GM21723 (cell line): ENCODE data around the gene EXOC6B.

Experiments used
- ATAC-seq: cut with Tn5 transposase; IDR thresholded peaks from one replicate; pipeline ENCODE4 v1.9.1; 2021; ENCODE audit warnings: mild to moderate bottlenecking, moderate library complexity; ENCODE audit not compliant: unreplicated experiment

The EXOC6B gene

DNA sequence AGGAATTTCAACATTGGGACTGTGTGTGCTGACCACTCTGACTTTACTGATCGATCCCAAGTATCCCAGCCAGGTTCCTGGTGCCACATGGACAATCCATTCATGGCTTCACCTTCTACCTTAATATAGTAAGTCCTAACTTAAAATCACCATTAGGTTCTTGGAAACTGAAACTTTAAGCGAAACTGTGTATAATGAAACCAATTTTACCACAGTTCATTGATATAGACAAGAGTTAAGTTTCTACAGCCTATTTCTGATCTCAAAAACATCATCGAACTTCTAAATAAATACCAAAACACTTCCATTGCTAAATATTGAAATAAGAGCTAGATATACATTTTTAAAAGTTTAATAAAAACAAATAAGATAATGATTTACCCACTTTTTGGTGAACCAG, 4.4 kb upstream of the EXOC6B start:
- no peak for ATAC-seq

DNA sequence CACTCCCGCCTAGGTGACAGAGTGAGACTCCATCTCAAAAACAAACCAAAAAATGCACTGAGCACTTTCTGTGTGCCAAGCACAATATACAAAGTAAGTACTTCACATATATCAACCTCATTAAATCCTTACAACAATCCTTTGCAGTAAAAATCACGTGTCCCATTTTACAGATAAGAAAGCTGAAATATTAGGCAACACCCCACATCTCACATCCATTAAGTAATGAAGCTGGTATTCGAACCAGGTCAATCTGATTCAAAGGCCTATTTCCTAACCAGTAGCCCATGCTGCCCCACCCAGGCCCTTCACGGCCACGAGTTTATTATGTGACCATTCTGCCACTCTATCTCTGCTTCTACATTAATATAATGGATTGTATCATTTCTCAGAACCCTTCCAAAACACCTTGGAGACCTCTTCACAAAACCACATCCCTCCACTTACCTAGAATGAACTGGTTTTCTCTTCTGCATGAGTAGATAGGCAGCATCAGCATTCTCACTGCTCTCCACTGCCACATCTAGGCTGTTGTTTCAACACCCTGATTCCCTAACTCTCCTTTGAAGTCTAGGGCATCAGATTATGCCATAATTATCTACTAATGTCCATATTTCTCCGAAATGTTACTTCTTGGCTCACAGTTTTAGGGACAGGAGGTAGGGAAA, 3.1 kb upstream of the EXOC6B start:
- ATAC-seq: no peak

DNA sequence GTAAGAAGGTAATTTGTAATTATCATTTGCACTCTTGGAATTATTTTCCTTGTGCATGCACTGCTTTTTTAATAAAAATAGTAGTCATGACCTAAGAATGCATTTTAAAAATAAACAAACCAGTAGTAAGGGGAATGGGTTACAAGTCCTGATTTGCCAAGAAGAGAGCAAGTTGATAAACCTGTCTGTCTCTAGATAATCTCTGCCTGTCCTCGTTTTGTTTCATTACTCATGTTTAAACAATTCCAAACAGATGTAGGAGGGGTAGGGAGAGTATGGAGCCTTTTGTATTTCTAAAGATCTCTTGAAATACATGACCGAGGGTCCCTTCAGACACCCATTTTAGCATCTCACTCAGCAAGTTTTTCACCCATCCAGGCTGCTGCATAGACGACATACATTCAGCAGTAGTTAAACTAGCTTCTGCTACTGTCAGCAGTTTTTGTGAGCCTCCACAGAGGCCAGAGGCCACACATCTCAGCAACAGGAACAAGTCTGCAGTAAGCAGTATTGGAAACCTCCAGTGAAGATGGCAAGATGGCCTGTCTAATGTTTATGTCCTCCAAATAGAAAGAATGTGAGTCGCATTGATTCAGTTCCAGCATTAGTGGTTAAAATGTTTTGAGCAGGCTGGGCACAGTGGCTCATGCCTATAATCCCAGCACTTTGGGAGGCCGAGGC, 2.3 kb upstream of the EXOC6B start:
- no peak for ATAC-seq

DNA sequence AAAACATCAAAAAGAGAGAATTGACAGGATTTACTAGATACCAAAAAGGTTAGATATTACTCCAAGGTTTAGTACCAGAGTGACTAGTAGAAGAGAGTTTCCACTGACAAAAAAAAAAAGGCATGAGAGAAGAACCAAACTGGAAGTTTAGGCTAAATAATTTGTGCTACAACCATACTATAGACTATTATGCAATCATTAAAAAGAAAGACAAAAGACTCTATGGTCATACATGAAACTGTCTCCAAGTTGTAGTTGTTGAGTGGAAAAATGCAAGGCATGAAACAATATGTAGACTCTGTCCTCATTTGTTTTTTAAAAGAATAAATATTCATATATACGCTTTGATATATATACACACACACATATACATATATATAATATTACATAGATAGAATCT, 1.7 kb upstream of the EXOC6B start:
- no peak for ATAC-seq

GRCh38 chr2:72826156-72826477, 284 bp upstream of the EXOC6B start:
- ATAC-seq: no peak

- ATAC-seq: no peak
Observed at GRCh38 chr2:72824224-72824842, 1.5 kb downstream of the EXOC6B start.

GRCh38 chr2:72822794-72823193, 3.0 kb downstream of the EXOC6B start:
- no peak for ATAC-seq

GRCh38 chr2:72821983-72822382, 3.9 kb downstream of the EXOC6B start:
- no peak for ATAC-seq

DNA sequence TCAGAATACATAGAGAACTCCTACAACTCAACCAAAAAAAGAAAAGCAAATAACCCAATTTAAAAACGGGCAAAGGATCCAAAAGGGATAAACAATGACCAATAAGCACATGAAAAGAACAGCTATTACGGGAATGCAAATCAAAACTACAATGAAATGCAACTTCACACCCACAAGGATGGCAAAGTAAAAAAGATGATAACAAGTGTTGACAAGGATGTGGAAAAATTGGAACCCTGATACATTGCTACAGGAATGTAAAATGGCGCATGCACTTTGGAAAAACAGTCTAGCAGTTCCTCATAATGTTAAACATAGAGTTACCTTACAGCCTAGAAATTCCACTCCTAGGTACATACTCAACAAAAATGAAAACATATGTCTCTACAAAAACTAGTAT, 4.7 kb downstream of the EXOC6B start:
- ATAC-seq: no peak

GRCh38 chr2:72819501-72819900, 6.3 kb downstream of the EXOC6B start:
- no peak for ATAC-seq

- no peak for ATAC-seq
Observed at GRCh38 chr2:72815655-72816278, 10.1 kb downstream of the EXOC6B start.

GRCh38 chr2:72813841-72814240, 12.0 kb downstream of the EXOC6B start:
- ATAC-seq: no peak

- no peak for ATAC-seq
Observed at GRCh38 chr2:72810165-72810564, 15.7 kb downstream of the EXOC6B start.

DNA sequence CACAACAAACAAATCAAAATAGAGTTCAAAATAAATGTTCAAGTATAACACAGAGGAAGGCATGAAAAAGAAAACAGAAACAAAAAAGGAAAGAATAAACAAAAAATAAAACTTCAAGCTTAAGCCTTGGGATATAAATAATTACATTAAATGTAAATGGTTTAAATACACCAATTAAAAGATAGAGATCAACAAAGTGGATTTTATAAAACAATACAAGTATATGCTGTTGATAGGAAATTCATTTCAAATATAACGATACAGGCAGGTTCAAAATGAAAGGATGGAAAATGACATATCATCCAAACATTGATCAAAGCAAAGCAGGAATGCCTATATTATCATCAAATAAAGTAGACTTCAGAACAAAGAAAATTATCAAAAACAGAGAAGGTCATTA, 16.7 kb downstream of the EXOC6B start:
- ATAC-seq: no peak

DNA sequence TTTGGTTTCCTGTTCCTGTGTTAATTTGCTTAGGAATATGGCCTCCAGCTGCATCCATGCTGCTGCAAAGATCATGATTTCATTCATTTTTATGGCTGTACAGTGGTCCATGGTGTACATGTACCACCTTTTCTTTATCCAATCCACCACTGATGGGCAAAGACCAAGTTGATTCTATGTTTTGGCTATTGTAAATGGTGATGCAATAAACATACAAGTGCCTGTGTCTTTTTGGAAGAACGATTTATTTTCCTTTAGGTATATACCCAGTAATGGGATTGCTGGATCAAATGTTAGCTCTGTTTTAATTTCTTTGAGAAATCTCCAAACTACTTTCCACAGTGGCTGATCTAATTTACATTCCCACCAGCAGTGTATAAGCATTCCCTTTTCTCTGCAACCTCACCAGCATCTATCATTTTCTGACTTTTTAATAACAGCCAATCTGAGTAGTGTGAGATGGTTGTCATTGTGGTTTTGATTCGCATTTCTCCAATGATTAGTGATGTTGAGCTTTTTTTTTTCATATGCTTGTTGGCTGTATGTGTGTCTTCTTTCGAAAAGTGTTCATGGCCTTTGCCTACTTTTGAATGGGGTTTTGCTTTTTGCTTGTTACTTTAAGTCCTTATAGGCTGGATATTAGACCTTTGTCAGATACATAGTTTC, 19.4 kb downstream of the EXOC6B start:
- no peak for ATAC-seq

- ATAC-seq: no peak
Observed at GRCh38 chr2:72803626-72804320, 22.1 kb downstream of the EXOC6B start.

GRCh38 chr2:72803151-72803550, 22.7 kb downstream of the EXOC6B start:
- ATAC-seq: no peak

GRCh38 chr2:72800492-72800891, 25.3 kb downstream of the EXOC6B start:
- ATAC-seq: no peak

GRCh38 chr2:72797740-72798139, 28.1 kb downstream of the EXOC6B start:
- no peak for ATAC-seq

DNA sequence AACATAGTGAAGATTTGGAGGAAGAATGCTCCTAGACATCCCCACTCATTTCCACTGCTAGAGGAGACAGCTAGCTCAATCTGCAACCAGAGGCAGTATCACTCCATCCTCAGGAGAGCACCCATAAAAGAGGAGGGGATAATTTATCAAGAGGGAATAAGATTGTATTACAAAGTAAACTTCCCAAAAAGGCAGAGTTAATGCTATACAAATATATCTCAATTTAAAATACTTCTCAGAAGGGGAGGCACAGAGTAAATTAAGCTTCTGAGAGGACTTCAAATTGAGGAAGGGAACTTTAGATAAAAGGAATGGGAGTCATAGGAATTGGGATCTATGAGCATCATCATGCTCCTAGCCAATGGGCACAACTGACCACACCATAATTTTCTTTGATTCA, 29.1 kb downstream of the EXOC6B start:
- ATAC-seq: no peak

DNA sequence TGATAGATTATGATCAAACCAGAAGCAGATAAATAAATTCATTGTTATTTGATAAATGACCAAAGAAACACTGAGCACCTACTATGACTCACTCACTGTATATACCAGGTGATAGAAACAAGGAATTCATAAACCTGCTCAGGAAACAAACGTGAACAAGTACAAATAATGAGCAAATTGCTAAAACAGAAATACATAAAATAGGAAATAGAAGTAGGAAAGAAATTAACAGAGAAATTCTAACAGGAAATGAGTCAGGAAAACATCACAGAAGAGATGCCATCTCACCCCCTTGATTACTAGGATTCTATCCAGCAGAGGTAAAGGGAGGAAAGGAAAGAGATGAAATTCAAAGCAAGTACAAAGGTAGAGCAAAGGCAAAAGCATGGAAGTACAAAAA, 31.3 kb downstream of the EXOC6B start:
- no peak for ATAC-seq
